Stimulated activated naive CD8-positive, alpha-beta T cell treated with anti-CD3 and anti-CD28 coated beads, Interleukin-15, Interleukin-2, amounts not matched to agents 100 ng/mL and 50 ng/mL, for 24 hours (primary cell): ENCODE data around the gene SLC1A2.

Experiments
- H3K27ac Mint-ChIP-seq: one replicate; pipeline ENCODE4 v1.8.0; 2021; ENCODE audit warnings: mild to moderate bottlenecking, mixed read lengths
- H3K27me3 Mint-ChIP-seq: one replicate; pipeline ENCODE4 v1.8.0; 2021; ENCODE audit warnings: mixed read lengths
- H3K36me3 Mint-ChIP-seq: one replicate; pipeline ENCODE4 v1.8.0; 2021; ENCODE audit warnings: low read depth, mixed read lengths
- H3K4me1 Mint-ChIP-seq: one replicate; pipeline ENCODE4 v1.8.0; 2021; ENCODE audit warnings: low read depth, mixed read lengths
- H3K4me3 Mint-ChIP-seq: one replicate; pipeline ENCODE4 v1.8.0; 2021; ENCODE audit warnings: mild to moderate bottlenecking, mixed read lengths
- H3K9me3 Mint-ChIP-seq: one replicate; pipeline ENCODE4 v1.8.0; 2021; ENCODE audit warnings: mixed read lengths

The SLC1A2 gene

GRCh38 chr11:35215945-35216344, 203.4 kb downstream of the SLC1A2 start:
- no peaks in the 10 kb centered on the region for H3K9me3 Mint-ChIP-seq

GRCh38 chr11:35214792-35215193, 204.6 kb downstream of the SLC1A2 start:
- peaks cover 74% of the 10 kb centered on the region for H3K4me1 Mint-ChIP-seq
- peak overlapping the region; percentile 38 for H3K4me3 Mint-ChIP-seq
- H3K9me3 Mint-ChIP-seq, result no peaks in the 10 kb centered on the region
- H3K27ac Mint-ChIP-seq, result peak overlapping the region; percentile 81
- no peaks in the 10 kb centered on the region for H3K27me3 Mint-ChIP-seq
- H3K36me3 Mint-ChIP-seq, result peaks cover 97% of the 10 kb centered on the region

More at GRCh38 chr11:35215945-35216344, 203.4 kb downstream of the SLC1A2 start:
- peaks cover 97% of the 10 kb centered on the region for H3K36me3 Mint-ChIP-seq
- peaks cover 66% of the 10 kb centered on the region for H3K4me1 Mint-ChIP-seq
- H3K27ac Mint-ChIP-seq, result peak overlapping the region; percentile 54
- H3K4me3 Mint-ChIP-seq, result no peak overlapping the region
- no peaks in the 10 kb centered on the region for H3K27me3 Mint-ChIP-seq

GRCh38 chr11:35214226-35214770, 205.1 kb downstream of the SLC1A2 start:
- Mint-ChIP-seq H3K9me3 (no peaks in the 10 kb centered on the region), H3K27me3 (no peaks in the 10 kb centered on the region), H3K4me1 (peaks cover 77% of the 10 kb centered on the region), H3K27ac (peak overlapping the region; percentile 81), H3K4me3 (peak overlapping the region; percentile 24), H3K36me3 (peaks cover 97% of the 10 kb centered on the region)

- H3K27me3 Mint-ChIP-seq, result no peaks in the 10 kb centered on the region
- no peaks in the 10 kb centered on the region for H3K9me3 Mint-ChIP-seq
- H3K36me3 Mint-ChIP-seq, result peaks cover 98% of the 10 kb centered on the region
- peaks cover 70% of the 10 kb centered on the region for H3K4me1 Mint-ChIP-seq
- H3K27ac Mint-ChIP-seq, result no peak overlapping the region
- H3K4me3 Mint-ChIP-seq, result no peak overlapping the region
Measured at GRCh38 chr11:35211952-35212351, 207.4 kb downstream of the SLC1A2 start.

GRCh38 chr11:35210876-35211546, 208.3 kb downstream of the SLC1A2 start:
- H3K27me3 Mint-ChIP-seq, result no peaks in the 10 kb centered on the region
- peaks cover 61% of the 10 kb centered on the region for H3K4me1 Mint-ChIP-seq
- H3K9me3 Mint-ChIP-seq, result no peaks in the 10 kb centered on the region
- no peak overlapping the region for H3K4me3 Mint-ChIP-seq
- peaks cover 98% of the 10 kb centered on the region for H3K36me3 Mint-ChIP-seq
- no peak overlapping the region for H3K27ac Mint-ChIP-seq

- Mint-ChIP-seq H3K4me1 (peaks cover 49% of the 10 kb centered on the region), H3K4me3 (no peak overlapping the region), H3K27ac (no peak overlapping the region), H3K36me3 (peaks cover 100% of the 10 kb centered on the region), H3K27me3 (no peaks in the 10 kb centered on the region), H3K9me3 (no peaks in the 10 kb centered on the region)
Measured at GRCh38 chr11:35208795-35209194, 210.6 kb downstream of the SLC1A2 start.

GRCh38 chr11:35207471-35208403, 211.6 kb downstream of the SLC1A2 start:
- no peaks in the 10 kb centered on the region for H3K9me3 Mint-ChIP-seq
- H3K36me3 Mint-ChIP-seq, result peaks cover 100% of the 10 kb centered on the region
- H3K4me3 Mint-ChIP-seq, result no peak overlapping the region
- peaks cover 45% of the 10 kb centered on the region for H3K4me1 Mint-ChIP-seq
- H3K27ac Mint-ChIP-seq, result no peak overlapping the region
- H3K27me3 Mint-ChIP-seq, result no peaks in the 10 kb centered on the region

- Mint-ChIP-seq H3K4me1 (peaks cover 44% of the 10 kb centered on the region), H3K27ac (no peak overlapping the region), H3K9me3 (no peaks in the 10 kb centered on the region), H3K27me3 (no peaks in the 10 kb centered on the region), H3K36me3 (peaks cover 100% of the 10 kb centered on the region), H3K4me3 (no peak overlapping the region)
Measured at GRCh38 chr11:35206616-35207015, 212.7 kb downstream of the SLC1A2 start.

GRCh38 chr11:35204614-35205013, 214.7 kb downstream of the SLC1A2 start:
- Mint-ChIP-seq H3K4me1 (peaks cover 50% of the 10 kb centered on the region), H3K27ac (no peak overlapping the region), H3K9me3 (no peaks in the 10 kb centered on the region), H3K4me3 (no peak overlapping the region), H3K27me3 (no peaks in the 10 kb centered on the region), H3K36me3 (peaks cover 100% of the 10 kb centered on the region)
